Stimulated activated CD8-positive, alpha-beta memory T cell treated with anti-CD3 and anti-CD28 coated beads, Interleukin-2, amount 100 ng/mL, for 48 hours (primary cell): ENCODE data around the gene ANKRD20A1.
A peak's percentile ranks its signal among the peaks of the same experiment; 100 is the strongest.
"Not testable (repeated sequence)": the region's sequence is repeated elsewhere in the genome, so short reads cannot be mapped to it uniquely, and the experiment has no call there.

Experiments
- DNase-seq, 2 donors: peaks; one replicate each; pipeline ENCODE4 v3.0.0-alpha.2; 2020; ENCODE audit warnings: low read depth in 2 of 2

The ANKRD20A1 gene

DNA sequence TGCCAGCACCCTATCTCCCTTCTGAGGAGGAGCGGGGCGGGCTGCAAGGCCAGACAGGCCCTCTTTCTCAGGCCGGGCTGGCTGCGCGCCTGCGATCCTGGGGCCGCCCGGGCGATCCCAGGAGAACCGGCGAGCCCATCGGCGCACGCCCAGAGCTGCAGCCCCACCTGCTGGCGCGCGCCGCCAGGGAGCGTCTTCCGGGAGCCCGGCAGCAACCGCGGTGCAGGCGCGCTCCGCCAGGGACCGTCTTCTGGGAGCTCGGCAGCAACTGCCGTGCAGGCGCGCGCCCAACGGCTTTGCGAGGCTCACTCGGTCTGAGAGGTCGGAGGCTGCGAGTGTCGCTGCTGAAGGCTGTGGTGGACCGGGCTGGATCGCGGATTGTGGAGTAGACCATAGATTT, at the start of gene ANKRD20A1:
TSS of gene ANKRD20A1 (plus strand) at position 61 of the 400 bp plus-strand sequence. CDS start 496 bp downstream, outside the sequence.
- DNase-seq, result not testable (repeated sequence)

DNA sequence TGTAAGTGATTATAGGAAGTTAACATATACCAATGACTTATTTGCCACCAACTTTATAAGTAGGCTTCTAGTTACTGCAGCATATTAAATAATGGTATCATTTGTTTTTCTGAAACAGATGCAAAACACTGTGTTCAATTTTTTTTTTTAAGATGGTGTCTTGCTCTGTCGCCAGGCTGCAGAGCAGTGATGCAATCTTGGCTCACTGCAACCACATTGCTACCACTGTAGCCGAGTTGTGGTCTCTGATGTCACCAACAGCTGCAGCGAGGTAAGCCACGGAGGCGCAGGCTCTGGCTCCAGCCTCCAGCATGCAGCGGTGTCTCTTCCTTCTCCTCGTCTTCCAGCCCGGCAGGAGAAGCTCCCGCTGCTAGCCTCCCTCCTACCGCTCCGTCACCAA, 26.6 kb upstream of the ANKRD20A1 start:
- DNase-seq, result peak in 1 of 2 donors; percentile 13
